ENCODE results near the gene SEMA4D. TPM values are rescaled to one million over a fixed set of nuclear protein-coding genes. Genes with fewer than 3 reads are reported as not detected.

SEMA4D gene
- total RNA-seq, 4 donors from 2014 or later, result 23.6 to 77.0 (median 41.3) TPM

GRCh38 chr9:89525446-89526374, 27.8 kb upstream of the SEMA4D start:
- DNase-seq, result no peak
- Histone ChIP-seq H3K4me1 (no peaks in the 10 kb centered on the region), H3K36me3 (no peaks in the 10 kb centered on the region), H3K27ac (no peak overlapping the region), H3K27me3 (no peaks in the 10 kb centered on the region), H3K9me3 (no peaks in the 10 kb centered on the region), H3K4me3 (no peak overlapping the region)
- TF ChIP-seq, protein P1, sequence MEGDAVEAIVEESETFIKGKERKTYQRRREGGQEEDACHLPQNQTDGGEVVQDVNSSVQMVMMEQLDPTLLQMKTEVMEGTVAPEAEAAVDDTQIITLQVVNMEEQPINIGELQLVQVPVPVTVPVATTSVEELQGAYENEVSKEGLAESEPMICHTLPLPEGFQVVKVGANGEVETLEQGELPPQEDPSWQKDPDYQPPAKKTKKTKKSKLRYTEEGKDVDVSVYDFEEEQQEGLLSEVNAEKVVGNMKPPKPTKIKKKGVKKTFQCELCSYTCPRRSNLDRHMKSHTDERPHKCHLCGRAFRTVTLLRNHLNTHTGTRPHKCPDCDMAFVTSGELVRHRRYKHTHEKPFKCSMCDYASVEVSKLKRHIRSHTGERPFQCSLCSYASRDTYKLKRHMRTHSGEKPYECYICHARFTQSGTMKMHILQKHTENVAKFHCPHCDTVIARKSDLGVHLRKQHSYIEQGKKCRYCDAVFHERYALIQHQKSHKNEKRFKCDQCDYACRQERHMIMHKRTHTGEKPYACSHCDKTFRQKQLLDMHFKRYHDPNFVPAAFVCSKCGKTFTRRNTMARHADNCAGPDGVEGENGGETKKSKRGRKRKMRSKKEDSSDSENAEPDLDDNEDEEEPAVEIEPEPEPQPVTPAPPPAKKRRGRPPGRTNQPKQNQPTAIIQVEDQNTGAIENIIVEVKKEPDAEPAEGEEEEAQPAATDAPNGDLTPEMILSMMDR (IDR thresholded peaks at IDR 0.05 in 4 of 5, conservative IDR thresholded peaks at IDR 0.05 in 1 of 5), result no peak
- TF ChIP-seq POLR2A (IDR thresholded peaks at IDR 0.05), result no peak
- ATAC-seq, result no peak
- intact Hi-C loops (cut with DNase I; ENCODE audit: low total_unique reads), result no loop called here
- in situ Hi-C loops (cut with MboI; ENCODE audit: low sequenced_read_pairs in 4 of 4), result loop anchor here in 1 of 4 donors (25.0 kb wide), 1 partner anchor 113 kb away; no protein-coding TSS in a partner anchor

- no peak overlapping the region for H3K4me3 ChIP-seq
- in situ Hi-C loops (cut with MboI; ENCODE audit: low sequenced_read_pairs in 4 of 4) (loop anchor here in 1 of 4 donors (25.0 kb wide), 1 partner anchor 113 kb away; no protein-coding TSS in a partner anchor), intact Hi-C loops (cut with DNase I; ENCODE audit: low total_unique reads) (no loop called here)
- no peak overlapping the region for H3K27ac ChIP-seq
- H3K4me1 ChIP-seq, result peaks cover 0 to 1% of the 10 kb centered on the region in 2 donors
- TF ChIP-seq POLR2A (IDR thresholded peaks at IDR 0.05), result no peak
- TF ChIP-seq, protein P1 (IDR thresholded peaks at IDR 0.05 in 4 of 5, conservative IDR thresholded peaks at IDR 0.05 in 1 of 5), result no peak
- no peaks in the 10 kb centered on the region for H3K36me3 ChIP-seq
- no peaks in the 10 kb centered on the region for H3K27me3 ChIP-seq
- ATAC-seq (no peak), DNase-seq (no peak)
- no peaks in the 10 kb centered on the region for H3K9me3 ChIP-seq
These were observed 27.1 kb upstream of the SEMA4D start for GRCh38 chr9:89524963-89525362.

DNA sequence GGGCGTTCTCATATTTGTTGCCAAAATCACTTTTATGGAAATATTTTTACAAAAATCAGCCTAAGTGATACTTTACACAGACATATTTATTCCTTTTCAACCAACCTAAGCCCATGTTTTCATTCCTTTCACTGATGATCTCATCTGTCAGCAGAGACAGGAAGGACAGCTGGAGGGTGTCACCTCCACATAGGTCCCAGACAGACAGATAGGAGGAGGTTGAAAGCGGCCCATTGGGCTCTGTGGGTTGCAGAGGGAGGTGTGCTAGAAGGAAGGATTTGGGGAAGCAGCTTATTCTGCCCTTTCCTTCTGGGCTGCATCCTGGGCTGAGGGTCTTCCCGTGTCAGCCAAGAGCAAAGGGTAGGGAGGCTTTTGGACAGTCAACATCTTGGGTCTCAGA, 26.0 kb upstream of the SEMA4D start:
- no peak for TF ChIP-seq POLR2A (IDR thresholded peaks at IDR 0.05)
- TF ChIP-seq, protein P1 (IDR thresholded peaks at IDR 0.05 in 4 of 5, conservative IDR thresholded peaks at IDR 0.05 in 1 of 5), result no peak
- no peak overlapping the region for H3K4me3 ChIP-seq
- no peak overlapping the region for H3K27ac ChIP-seq
- in situ Hi-C loops (cut with MboI; ENCODE audit: low sequenced_read_pairs in 4 of 4) (no loop called here), intact Hi-C loops (cut with DNase I; ENCODE audit: low total_unique reads) (no loop called here)
- H3K4me1 ChIP-seq, result peaks cover 0 to 7% of the 10 kb centered on the region in 2 donors
- ATAC-seq (no peak), DNase-seq (no peak)
- no peaks in the 10 kb centered on the region for H3K36me3 ChIP-seq
- no peaks in the 10 kb centered on the region for H3K9me3 ChIP-seq
- H3K27me3 ChIP-seq, result no peaks in the 10 kb centered on the region

- Histone ChIP-seq H3K27ac (no peak overlapping the region), H3K4me3 (no peak overlapping the region), H3K9me3 (no peaks in the 10 kb centered on the region), H3K36me3 (no peaks in the 10 kb centered on the region), H3K4me1 (peaks cover 0 to 7% of the 10 kb centered on the region in 2 donors), H3K27me3 (no peaks in the 10 kb centered on the region)
- intact Hi-C loops (cut with DNase I; ENCODE audit: low total_unique reads) (no loop called here), in situ Hi-C loops (cut with MboI; ENCODE audit: low sequenced_read_pairs in 4 of 4) (no loop called here)
- no peak for DNase-seq
- ATAC-seq, result no peak
- TF ChIP-seq POLR2A (IDR thresholded peaks at IDR 0.05), result no peak
- TF ChIP-seq, protein P1 (IDR thresholded peaks at IDR 0.05 in 4 of 5, conservative IDR thresholded peaks at IDR 0.05 in 1 of 5), result no peak
These were observed 25.0 kb upstream of the SEMA4D start for GRCh38 chr9:89522959-89523285.

Data from gastrocnemius medialis (tissue), 4 donors.